Trophoblast cell (in vitro differentiated cells and primary cell): ENCODE results near the gene PLCH2.

Source experiments
- DNase-seq, 2 donors: peaks; one replicate each; pipeline ENCODE4 v3.0.0-alpha.2; 2016
- H2AFZ ChIP-seq: 2 replicates; pipeline ENCODE4 v1.6.1; 2013; ENCODE audit warnings: low read length, moderate library complexity, mild to moderate bottlenecking; ENCODE audit not compliant: insufficient read depth, poor library complexity
- H2AK5ac ChIP-seq: 2 replicates; pipeline ENCODE4 v1.6.1; 2013; ENCODE audit warnings: mild to moderate bottlenecking, low read length
- H2BK120ac ChIP-seq: 2 replicates; pipeline ENCODE4 v1.6.1; 2013; ENCODE audit warnings: low read length, mild to moderate bottlenecking, moderate library complexity; ENCODE audit not compliant: insufficient read depth, poor library complexity
- H2BK12ac ChIP-seq: 2 replicates; pipeline ENCODE4 v1.6.1; 2013; ENCODE audit warnings: mild to moderate bottlenecking, low read length, moderate library complexity
- H2BK5ac ChIP-seq: 2 replicates; pipeline ENCODE4 v1.6.1; 2013; ENCODE audit warnings: low read length, low read depth, moderate library complexity, mild to moderate bottlenecking; ENCODE audit not compliant: poor library complexity
- H3K14ac ChIP-seq: 2 replicates; pipeline ENCODE4 v1.6.1; 2013; ENCODE audit warnings: mild to moderate bottlenecking, low read length
- H3K18ac ChIP-seq: 2 replicates; pipeline ENCODE4 v1.6.1; 2013; ENCODE audit warnings: mild to moderate bottlenecking, low read length
- H3K23ac ChIP-seq: 2 replicates; pipeline ENCODE4 v1.6.1; 2013; ENCODE audit warnings: low read length
- H3K27ac ChIP-seq: 2 replicates; pipeline ENCODE4 v1.5.1; 2013; ENCODE audit warnings: low read depth, mild to moderate bottlenecking, inconsistent platforms, low read length, moderate library complexity
- H3K27me3 ChIP-seq: 2 replicates; pipeline ENCODE4 v1.6.1; 2013; ENCODE audit warnings: inconsistent platforms, mild to moderate bottlenecking, low read length, moderate library complexity; ENCODE audit not compliant: insufficient read depth
- H3K36me3 ChIP-seq, 2 experiments: 1 replicate in 1 of 2; 2 replicates in 1 of 2; pipeline ENCODE4 v1.6.1; 2013; ENCODE audit warnings: low read length in 2 of 2, mild to moderate bottlenecking in 2 of 2, moderate library complexity in 1 of 2; ENCODE audit not compliant: insufficient read depth in 2 of 2, control insufficient read depth in 1 of 2
- H3K4ac ChIP-seq: 2 replicates; pipeline ENCODE4 v1.6.1; 2013; ENCODE audit warnings: low read depth, mild to moderate bottlenecking, low read length, moderate library complexity
- H3K4me1 ChIP-seq, 2 experiments: 1 replicate in 1 of 2; 2 replicates in 1 of 2; pipeline ENCODE4 v1.6.1; 2013; ENCODE audit warnings: low read length in 2 of 2, mild to moderate bottlenecking in 2 of 2, moderate library complexity in 1 of 2; ENCODE audit not compliant: insufficient read depth in 2 of 2, control insufficient read depth in 1 of 2
- H3K4me2 ChIP-seq: 2 replicates; pipeline ENCODE4 v1.6.1; 2013; ENCODE audit warnings: inconsistent platforms, mild to moderate bottlenecking, low read length, moderate library complexity
- H3K4me3 ChIP-seq: 2 replicates; pipeline ENCODE4 v1.5.1; 2013; ENCODE audit warnings: mild to moderate bottlenecking, low read depth, low read length, inconsistent platforms
- H3K79me1 ChIP-seq: one replicate; pipeline ENCODE4 v1.6.1; 2013; ENCODE audit warnings: low read length
- H3K79me2 ChIP-seq: 2 replicates; pipeline ENCODE4 v1.6.1; 2013; ENCODE audit warnings: low read length, mild to moderate bottlenecking; ENCODE audit not compliant: control insufficient read depth, insufficient read depth, poor library complexity
- H3K9ac ChIP-seq: 2 replicates; pipeline ENCODE4 v1.6.1; 2013; ENCODE audit warnings: mild to moderate bottlenecking, low read length
- H3K9me3 ChIP-seq: 2 replicates; pipeline ENCODE4 v1.6.1; 2013; ENCODE audit warnings: low read depth, mild to moderate bottlenecking, control low read depth, inconsistent platforms, low read length; ENCODE audit not compliant: insufficient read depth
- H4K12ac ChIP-seq: 2 replicates; pipeline ENCODE4 v1.6.1; 2013; ENCODE audit warnings: low read depth, mild to moderate bottlenecking, low read length, moderate library complexity
- H4K8ac ChIP-seq: 2 replicates; pipeline ENCODE4 v1.6.1; 2013; ENCODE audit warnings: low read depth, mild to moderate bottlenecking, low read length, moderate library complexity
- H4K91ac ChIP-seq: one replicate; pipeline ENCODE4 v1.6.1; 2013; ENCODE audit warnings: low read depth, mild to moderate bottlenecking, low read length, moderate library complexity
- WGBS: extraction: QIAGEN DNeasy Blood & Tissue Kit; methylation state at CpG from one replicate; pipeline ENCODE4 v1.1.7; 2013; ENCODE audit warnings: missing lambda C conversion rate; ENCODE audit not compliant: insufficient read length, insufficient coverage; ENCODE audit errors: extremely low coverage; 5-methylcytosine and 5-hydroxymethylcytosine counted together

Gene PLCH2

DNA sequence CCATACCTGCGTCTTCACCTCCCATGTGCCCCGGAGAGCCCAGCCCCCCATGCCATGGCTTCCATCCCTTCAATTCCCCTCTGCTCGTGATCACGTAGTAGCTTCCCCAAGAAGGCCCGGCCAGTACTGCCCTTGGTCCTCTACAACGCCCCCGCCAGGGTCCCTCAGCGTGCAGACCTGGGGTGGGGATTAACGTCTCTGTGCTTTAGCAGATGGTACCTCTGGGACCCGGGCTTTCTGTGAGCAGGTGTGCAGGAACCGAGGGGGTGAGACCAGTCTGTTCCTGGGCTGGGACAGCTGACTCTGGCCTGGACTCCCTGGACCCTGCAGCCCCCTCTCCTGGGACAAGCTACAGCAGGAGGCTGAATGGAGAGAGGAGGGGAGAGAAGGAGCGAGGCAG is 1.2 kb downstream of the PLCH2 start:
- H3K27ac ChIP-seq, result no peak overlapping the region
- H3K23ac ChIP-seq, result no peak overlapping the region
- H3K9me3 ChIP-seq, result no peaks in the 10 kb centered on the region
- no CpG with 5 or more reads among the region's 12 CpGs for WGBS
- no peaks in the 10 kb centered on the region for H3K79me1 ChIP-seq
- H4K91ac ChIP-seq, result no peak overlapping the region
- no peak for DNase-seq
- H2BK120ac ChIP-seq, result no peak overlapping the region
- no peaks in the 10 kb centered on the region for H3K27me3 ChIP-seq
- no peak overlapping the region for H3K4ac ChIP-seq
- H2BK12ac ChIP-seq, result no peak overlapping the region
- H3K14ac ChIP-seq, result no peak overlapping the region
- no peak overlapping the region for H2BK5ac ChIP-seq
- H3K4me1 ChIP-seq, result no peaks in the 10 kb centered on the region
- H2AK5ac ChIP-seq, result no peak overlapping the region
- no peak overlapping the region for H4K8ac ChIP-seq
- no peak overlapping the region for H2AFZ ChIP-seq
- H3K79me2 ChIP-seq, result no peaks in the 10 kb centered on the region
- no peak overlapping the region for H3K4me3 ChIP-seq
- no peaks in the 10 kb centered on the region for H3K36me3 ChIP-seq
- H3K9ac ChIP-seq, result no peak overlapping the region
- H4K12ac ChIP-seq, result no peak overlapping the region
- no peak overlapping the region for H3K4me2 ChIP-seq
- no peak overlapping the region for H3K18ac ChIP-seq

GRCh38 chr1:2477791-2478499 is 1.9 kb downstream of the PLCH2 start:
- Histone ChIP-seq H3K4me1 (no peaks in the 10 kb centered on the region), H3K4ac (no peak overlapping the region), H3K4me3 (no peak overlapping the region), H3K79me2 (no peaks in the 10 kb centered on the region), H3K4me2 (no peak overlapping the region), H3K27ac (no peak overlapping the region), H4K12ac (no peak overlapping the region), H3K18ac (no peak overlapping the region), H2BK5ac (no peak overlapping the region), H3K14ac (no peak overlapping the region), H2BK120ac (no peak overlapping the region), H2AK5ac (no peak overlapping the region), H3K23ac (no peak overlapping the region), H3K9me3 (no peaks in the 10 kb centered on the region), H3K9ac (no peak overlapping the region), H2BK12ac (no peak overlapping the region), H4K8ac (no peak overlapping the region), H2AFZ (no peak overlapping the region), H3K36me3 (no peaks in the 10 kb centered on the region), H3K79me1 (no peaks in the 10 kb centered on the region), H4K91ac (no peak overlapping the region), H3K27me3 (no peaks in the 10 kb centered on the region)
- no CpG with 5 or more reads among the region's 35 CpGs for WGBS
- no peak for DNase-seq

DNA sequence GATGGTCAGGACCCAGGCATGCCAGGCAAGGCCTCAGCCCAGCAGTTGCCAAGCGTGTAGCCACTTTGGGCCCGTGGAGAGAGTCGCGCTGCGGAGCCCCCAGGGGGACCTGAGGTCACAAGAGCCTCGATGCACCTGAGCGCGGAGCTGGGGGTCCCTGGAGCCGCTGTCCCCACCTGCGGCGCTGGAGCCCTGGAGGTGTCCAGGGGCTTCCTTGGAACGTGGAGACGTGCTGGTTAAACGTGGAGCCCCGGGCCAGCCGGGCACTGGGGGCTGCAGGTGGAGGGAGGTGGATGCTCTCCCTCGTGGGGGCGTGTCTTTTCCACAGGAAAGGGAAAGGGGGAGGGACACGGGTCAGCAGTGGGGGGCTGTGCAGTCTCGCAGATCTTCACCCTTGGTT is 3.1 kb downstream of the PLCH2 start:
- Histone ChIP-seq H4K12ac (no peak overlapping the region), H3K9me3 (no peaks in the 10 kb centered on the region), H3K79me1 (no peaks in the 10 kb centered on the region), H3K27me3 (no peaks in the 10 kb centered on the region), H3K23ac (no peak overlapping the region), H3K4me1 (no peaks in the 10 kb centered on the region), H4K91ac (no peak overlapping the region), H2BK12ac (no peak overlapping the region), H2BK120ac (no peak overlapping the region), H3K18ac (no peak overlapping the region), H2AK5ac (no peak overlapping the region), H3K36me3 (no peaks in the 10 kb centered on the region), H3K79me2 (no peaks in the 10 kb centered on the region), H3K27ac (no peak overlapping the region), H3K4me2 (no peak overlapping the region), H2AFZ (no peak overlapping the region), H3K14ac (no peak overlapping the region), H3K9ac (no peak overlapping the region), H3K4me3 (no peak overlapping the region), H4K8ac (no peak overlapping the region), H3K4ac (no peak overlapping the region), H2BK5ac (no peak overlapping the region)
- no CpG with 5 or more reads among the region's 20 CpGs for WGBS
- DNase-seq, result no peak

DNA sequence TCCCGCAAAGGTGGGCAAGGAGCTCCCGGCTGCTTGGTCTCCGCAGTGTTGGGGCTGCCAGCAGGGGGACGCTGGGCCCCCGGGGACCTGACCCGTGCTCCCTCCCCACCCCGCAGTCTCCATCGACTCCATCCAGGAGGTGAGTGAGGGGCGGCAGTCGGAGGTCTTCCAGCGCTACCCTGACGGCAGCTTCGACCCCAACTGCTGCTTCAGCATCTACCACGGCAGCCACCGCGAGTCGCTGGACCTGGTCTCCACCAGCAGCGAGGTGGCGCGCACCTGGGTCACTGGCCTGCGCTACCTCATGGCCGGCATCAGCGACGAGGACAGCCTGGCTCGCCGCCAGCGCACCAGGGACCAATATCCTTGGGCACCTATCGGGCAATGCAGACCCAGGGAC is 3.5 kb downstream of the PLCH2 start:
- Histone ChIP-seq H3K18ac (no peak overlapping the region), H3K9me3 (no peaks in the 10 kb centered on the region), H3K14ac (no peak overlapping the region), H4K91ac (no peak overlapping the region), H3K36me3 (no peaks in the 10 kb centered on the region), H2AFZ (no peak overlapping the region), H2AK5ac (no peak overlapping the region), H3K23ac (no peak overlapping the region), H4K8ac (no peak overlapping the region), H2BK120ac (no peak overlapping the region), H3K9ac (no peak overlapping the region), H3K4me1 (no peaks in the 10 kb centered on the region), H4K12ac (no peak overlapping the region), H3K4ac (no peak overlapping the region), H3K79me1 (no peaks in the 10 kb centered on the region), H3K4me3 (peak overlapping the region; percentile 16), H3K27ac (no peak overlapping the region), H3K27me3 (no peaks in the 10 kb centered on the region), H3K4me2 (no peak overlapping the region), H2BK5ac (no peak overlapping the region), H2BK12ac (no peak overlapping the region), H3K79me2 (no peaks in the 10 kb centered on the region)
- no CpG with 5 or more reads among the region's 28 CpGs for WGBS
- no peak for DNase-seq
